GM19025 (cell line): ENCODE measurements around the gene ZFPM1.

Source experiments
- ATAC-seq: cut with Tn5 transposase; IDR thresholded peaks from one replicate; pipeline ENCODE4 v1.9.1; 2021; ENCODE audit warnings: mild to moderate bottlenecking, low read depth, moderate library complexity; ENCODE audit not compliant: unreplicated experiment

Gene ZFPM1

GRCh38 chr16:88433632-88434352 is 19.3 kb upstream of the ZFPM1 start:
- ATAC-seq: no peak

- ATAC-seq: no peak
These were observed 18.8 kb upstream of the ZFPM1 start for GRCh38 chr16:88434353-88434690.

GRCh38 chr16:88434746-88435145 is 18.3 kb upstream of the ZFPM1 start:
- ATAC-seq: no peak

- ATAC-seq: no peak
These were observed 17.4 kb upstream of the ZFPM1 start for GRCh38 chr16:88435437-88436355.

- ATAC-seq: no peak
These were observed 16.3 kb upstream of the ZFPM1 start for GRCh38 chr16:88436796-88437195.

- ATAC-seq: no peak
These were observed 15.6 kb upstream of the ZFPM1 start for GRCh38 chr16:88437367-88437964.

GRCh38 chr16:88438084-88438870 is 14.8 kb upstream of the ZFPM1 start:
- ATAC-seq: no peak

GRCh38 chr16:88439016-88439415 is 14.1 kb upstream of the ZFPM1 start:
- ATAC-seq: no peak

GRCh38 chr16:88439706-88440105 is 13.4 kb upstream of the ZFPM1 start:
- ATAC-seq: no peak

GRCh38 chr16:88440111-88440510 is 13.0 kb upstream of the ZFPM1 start:
- no peak for ATAC-seq

GRCh38 chr16:88440686-88441405 is 12.2 kb upstream of the ZFPM1 start:
- no peak for ATAC-seq

GRCh38 chr16:88441460-88441859 is 11.6 kb upstream of the ZFPM1 start:
- no peak for ATAC-seq

- ATAC-seq: no peak
These were observed 10.7 kb upstream of the ZFPM1 start for GRCh38 chr16:88442383-88442726.

GRCh38 chr16:88442727-88443576 is 10.1 kb upstream of the ZFPM1 start:
- ATAC-seq: no peak

- no peak for ATAC-seq
These were observed 8.1 kb upstream of the ZFPM1 start for GRCh38 chr16:88444826-88445582.

- no peak for ATAC-seq
These were observed 7.5 kb upstream of the ZFPM1 start for GRCh38 chr16:88445583-88445960.

GRCh38 chr16:88446061-88446460 is 7.0 kb upstream of the ZFPM1 start:
- ATAC-seq: no peak

GRCh38 chr16:88446736-88447135 is 6.3 kb upstream of the ZFPM1 start:
- no peak for ATAC-seq

GRCh38 chr16:88447881-88448280 is 5.2 kb upstream of the ZFPM1 start:
- no peak for ATAC-seq
